ENCODE results near the gene RBSN. TPM values are rescaled to one million over a fixed set of nuclear protein-coding genes. Genes with fewer than 3 reads are reported as not detected.
A peak's percentile ranks its signal among the peaks of the same experiment; 100 is the strongest.

Gene RBSN
- total RNA-seq, 1 experiment from 2014 or later: 21.2 TPM

DNA sequence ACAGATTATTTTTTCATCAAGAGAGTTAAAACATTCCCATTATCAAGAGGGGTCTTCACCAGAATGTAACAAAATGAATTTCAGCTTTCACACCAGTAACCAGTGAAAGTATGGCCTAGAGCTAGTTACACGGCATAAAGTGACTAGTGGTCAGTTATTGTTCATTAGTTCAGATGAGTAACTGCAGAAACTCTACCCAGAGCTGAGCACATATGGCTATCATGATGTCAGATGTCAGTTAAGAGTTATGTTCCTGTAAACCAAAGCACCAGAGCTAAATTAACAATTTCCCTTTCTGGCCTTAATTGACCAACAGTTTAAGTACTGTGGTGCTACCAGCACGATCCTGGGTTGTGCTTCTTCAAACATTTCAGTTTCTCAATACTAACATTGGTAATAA is 27.2 kb downstream of the RBSN start:
- H3K27ac Mint-ChIP-seq (ENCODE audit: unreplicated experiment): no peak overlapping the region
- no peaks in the 10 kb centered on the region for H3K9me3 Mint-ChIP-seq (ENCODE audit: low read depth, unreplicated experiment)
- TF ChIP-seq, protein P1, sequence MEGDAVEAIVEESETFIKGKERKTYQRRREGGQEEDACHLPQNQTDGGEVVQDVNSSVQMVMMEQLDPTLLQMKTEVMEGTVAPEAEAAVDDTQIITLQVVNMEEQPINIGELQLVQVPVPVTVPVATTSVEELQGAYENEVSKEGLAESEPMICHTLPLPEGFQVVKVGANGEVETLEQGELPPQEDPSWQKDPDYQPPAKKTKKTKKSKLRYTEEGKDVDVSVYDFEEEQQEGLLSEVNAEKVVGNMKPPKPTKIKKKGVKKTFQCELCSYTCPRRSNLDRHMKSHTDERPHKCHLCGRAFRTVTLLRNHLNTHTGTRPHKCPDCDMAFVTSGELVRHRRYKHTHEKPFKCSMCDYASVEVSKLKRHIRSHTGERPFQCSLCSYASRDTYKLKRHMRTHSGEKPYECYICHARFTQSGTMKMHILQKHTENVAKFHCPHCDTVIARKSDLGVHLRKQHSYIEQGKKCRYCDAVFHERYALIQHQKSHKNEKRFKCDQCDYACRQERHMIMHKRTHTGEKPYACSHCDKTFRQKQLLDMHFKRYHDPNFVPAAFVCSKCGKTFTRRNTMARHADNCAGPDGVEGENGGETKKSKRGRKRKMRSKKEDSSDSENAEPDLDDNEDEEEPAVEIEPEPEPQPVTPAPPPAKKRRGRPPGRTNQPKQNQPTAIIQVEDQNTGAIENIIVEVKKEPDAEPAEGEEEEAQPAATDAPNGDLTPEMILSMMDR (IDR thresholded peaks at IDR 0.05; ENCODE audit: unreplicated experiment): no peak
- intact Hi-C loops (cut with micrococcal nuclease; ENCODE audit: unreplicated experiment): no loop called here
- DNase-seq: no peak
- no peaks in the 10 kb centered on the region for H3K36me3 Mint-ChIP-seq (ENCODE audit: insufficient read depth, unreplicated experiment)
- BruUV-seq (replicated peaks): no TSS peak
- CTCF ChIA-PET: no interaction called here
- no peaks in the 10 kb centered on the region for H3K4me1 Mint-ChIP-seq (ENCODE audit: low read depth, unreplicated experiment)
- no peak overlapping the region for H3K4me3 Mint-ChIP-seq (ENCODE audit: low read depth, unreplicated experiment)
- no peaks in the 10 kb centered on the region for H3K27me3 Mint-ChIP-seq (ENCODE audit: unreplicated experiment)

DNA sequence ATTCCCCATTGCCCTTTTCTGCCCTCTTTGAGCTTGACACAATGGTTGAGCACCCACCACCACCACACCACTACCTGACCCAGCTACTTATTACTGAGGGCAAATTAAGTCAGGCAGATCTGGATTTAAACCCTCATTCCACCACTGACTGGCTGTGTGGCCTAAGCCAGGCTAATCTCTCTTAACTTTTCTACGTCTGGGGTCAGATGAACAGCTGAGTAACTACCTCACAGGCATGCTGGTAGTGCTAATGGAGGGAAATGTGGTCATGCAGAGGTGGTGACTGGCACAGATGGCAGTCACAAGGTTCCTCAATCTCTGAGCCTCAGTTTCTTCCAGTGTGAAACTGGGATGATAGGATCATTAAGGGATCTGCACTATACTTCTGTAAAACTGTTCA is 29.5 kb downstream of the RBSN start:
- H3K27me3 Mint-ChIP-seq (ENCODE audit: unreplicated experiment): no peaks in the 10 kb centered on the region
- no peak for DNase-seq
- H3K36me3 Mint-ChIP-seq (ENCODE audit: insufficient read depth, unreplicated experiment): peaks cover 11% of the 10 kb centered on the region
- no peaks in the 10 kb centered on the region for H3K9me3 Mint-ChIP-seq (ENCODE audit: low read depth, unreplicated experiment)
- no peak overlapping the region for H3K4me3 Mint-ChIP-seq (ENCODE audit: low read depth, unreplicated experiment)
- CTCF ChIA-PET: no interaction called here
- H3K27ac Mint-ChIP-seq (ENCODE audit: unreplicated experiment): no peak overlapping the region
- no TSS peak for BruUV-seq (replicated peaks)
- no peaks in the 10 kb centered on the region for H3K4me1 Mint-ChIP-seq (ENCODE audit: low read depth, unreplicated experiment)
- TF ChIP-seq, protein P1 (IDR thresholded peaks at IDR 0.05; ENCODE audit: unreplicated experiment): no peak
- intact Hi-C loops (cut with micrococcal nuclease; ENCODE audit: unreplicated experiment): loop anchor here (5.0 kb wide), 1 partner anchor 142 kb away; no protein-coding TSS in a partner anchor

DNA sequence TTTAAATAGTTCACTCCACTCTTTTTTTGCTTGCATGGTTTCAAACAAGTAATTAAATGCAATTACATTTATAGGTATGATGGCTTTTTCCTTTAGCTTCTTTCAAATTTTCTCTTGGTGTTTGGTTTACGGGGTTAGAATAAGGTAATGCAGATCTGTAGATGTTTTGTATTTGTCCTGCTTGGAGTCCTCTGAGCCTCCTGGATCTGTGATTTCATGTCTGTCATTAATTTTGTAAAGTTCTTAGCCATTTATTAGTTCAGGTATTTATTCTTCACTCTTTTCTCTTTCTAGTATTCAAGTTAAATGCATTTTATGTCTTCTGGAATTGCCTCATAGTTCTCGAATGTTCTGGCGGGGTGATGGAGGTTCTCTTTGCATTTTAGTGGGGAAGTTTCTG is 32.5 kb downstream of the RBSN start:
- no peaks in the 10 kb centered on the region for H3K27me3 Mint-ChIP-seq (ENCODE audit: unreplicated experiment)
- H3K27ac Mint-ChIP-seq (ENCODE audit: unreplicated experiment): no peak overlapping the region
- no peak overlapping the region for H3K4me3 Mint-ChIP-seq (ENCODE audit: low read depth, unreplicated experiment)
- intact Hi-C loops (cut with micrococcal nuclease; ENCODE audit: unreplicated experiment): loop anchor here (5.0 kb wide), 1 partner anchor 139 kb away; no protein-coding TSS in a partner anchor
- peaks cover 14% of the 10 kb centered on the region for H3K4me1 Mint-ChIP-seq (ENCODE audit: low read depth, unreplicated experiment)
- peaks cover 17% of the 10 kb centered on the region for H3K36me3 Mint-ChIP-seq (ENCODE audit: insufficient read depth, unreplicated experiment)
- TF ChIP-seq, protein P1 (IDR thresholded peaks at IDR 0.05; ENCODE audit: unreplicated experiment): no peak
- BruUV-seq (replicated peaks): no TSS peak
- DNase-seq: no peak
- no peaks in the 10 kb centered on the region for H3K9me3 Mint-ChIP-seq (ENCODE audit: low read depth, unreplicated experiment)
- CTCF ChIA-PET: no interaction called here

DNA sequence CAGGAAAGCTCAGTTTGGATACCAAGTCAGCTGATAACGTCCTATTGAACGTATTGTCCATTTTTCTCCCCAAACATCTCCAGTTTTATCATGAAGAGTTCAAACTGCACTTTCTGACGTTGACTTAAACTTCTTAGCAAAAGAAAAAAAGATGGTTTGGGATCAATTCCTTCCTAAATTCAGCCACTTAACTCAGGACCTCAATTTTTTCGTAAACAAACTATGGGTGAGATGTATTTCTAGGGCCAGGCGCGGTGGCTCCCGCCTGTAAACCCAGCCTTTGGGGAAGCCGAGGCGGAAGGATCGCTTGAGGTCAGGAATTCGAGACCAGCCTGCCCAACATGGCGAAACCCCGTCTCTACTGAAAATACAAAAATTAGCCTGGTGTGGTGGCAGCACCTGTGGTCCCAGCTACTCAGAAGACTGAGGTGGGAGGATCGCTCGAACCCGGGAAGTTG is 33.4 kb downstream of the RBSN start:
- intact Hi-C loops (cut with micrococcal nuclease; ENCODE audit: unreplicated experiment): loop anchor here (5.0 kb wide), 1 partner anchor 138 kb away; no protein-coding TSS in a partner anchor
- CTCF ChIA-PET: interaction anchor here (0.8 to 1.7 kb wide), 2 partner anchors 14 to 21 kb away, joined by 3 to 8 read pairs; no protein-coding TSS in a partner anchor
- peak overlapping the region; percentile 77 for H3K27ac Mint-ChIP-seq (ENCODE audit: unreplicated experiment)
- H3K9me3 Mint-ChIP-seq (ENCODE audit: low read depth, unreplicated experiment): no peaks in the 10 kb centered on the region
- peak overlapping the region; percentile 92 for H3K4me3 Mint-ChIP-seq (ENCODE audit: low read depth, unreplicated experiment)
- peaks cover 17% of the 10 kb centered on the region for H3K36me3 Mint-ChIP-seq (ENCODE audit: insufficient read depth, unreplicated experiment)
- BruUV-seq (replicated peaks): no TSS peak
- TF ChIP-seq, protein P1 (IDR thresholded peaks at IDR 0.05; ENCODE audit: unreplicated experiment): no peak
- H3K27me3 Mint-ChIP-seq (ENCODE audit: unreplicated experiment): no peaks in the 10 kb centered on the region
- no peak for DNase-seq
- peaks cover 14% of the 10 kb centered on the region for H3K4me1 Mint-ChIP-seq (ENCODE audit: low read depth, unreplicated experiment)

All from Calu3 (cell line).